Astrocyte (in vitro differentiated cells and primary cell): ENCODE measurements around the gene TESK2.

Experiments used
- EZH2 ChIP-seq: IDR thresholded peaks from 2 replicates; pipeline ENCODE4 v1.6.1; 2012; ENCODE audit warnings: mild to moderate bottlenecking, low read length, inconsistent platforms; ENCODE audit not compliant: insufficient read depth
- TF ChIP-seq, protein P1 (sequence below): IDR thresholded peaks from 2 replicates; pipeline ENCODE4 v1.5.1; 2011; ENCODE audit warnings: low read depth, mild to moderate bottlenecking, inconsistent platforms, low read length, moderate library complexity; ENCODE audit not compliant: insufficient read depth

DNA sequence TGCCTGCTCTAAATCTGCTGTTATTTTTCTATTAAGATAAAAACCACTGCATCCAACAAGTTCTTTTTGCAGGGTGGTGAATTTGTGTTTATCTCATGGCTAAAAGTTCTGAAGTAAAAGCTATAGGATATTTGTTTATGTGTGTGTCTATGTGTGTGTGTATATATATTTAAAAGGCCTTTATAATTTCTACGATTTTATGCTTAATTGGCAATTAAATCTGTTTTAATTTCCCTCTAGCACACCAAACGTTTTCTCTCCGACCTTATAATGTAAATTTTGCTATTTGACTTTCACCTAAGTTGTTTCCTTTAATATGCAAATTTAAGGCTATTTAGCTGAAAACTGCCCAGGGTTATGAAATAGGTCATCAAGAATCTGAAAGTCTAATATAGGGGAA lies 184.1 kb downstream of the TESK2 start:
- TF ChIP-seq EZH2, result no peak
- TF ChIP-seq, protein P1, sequence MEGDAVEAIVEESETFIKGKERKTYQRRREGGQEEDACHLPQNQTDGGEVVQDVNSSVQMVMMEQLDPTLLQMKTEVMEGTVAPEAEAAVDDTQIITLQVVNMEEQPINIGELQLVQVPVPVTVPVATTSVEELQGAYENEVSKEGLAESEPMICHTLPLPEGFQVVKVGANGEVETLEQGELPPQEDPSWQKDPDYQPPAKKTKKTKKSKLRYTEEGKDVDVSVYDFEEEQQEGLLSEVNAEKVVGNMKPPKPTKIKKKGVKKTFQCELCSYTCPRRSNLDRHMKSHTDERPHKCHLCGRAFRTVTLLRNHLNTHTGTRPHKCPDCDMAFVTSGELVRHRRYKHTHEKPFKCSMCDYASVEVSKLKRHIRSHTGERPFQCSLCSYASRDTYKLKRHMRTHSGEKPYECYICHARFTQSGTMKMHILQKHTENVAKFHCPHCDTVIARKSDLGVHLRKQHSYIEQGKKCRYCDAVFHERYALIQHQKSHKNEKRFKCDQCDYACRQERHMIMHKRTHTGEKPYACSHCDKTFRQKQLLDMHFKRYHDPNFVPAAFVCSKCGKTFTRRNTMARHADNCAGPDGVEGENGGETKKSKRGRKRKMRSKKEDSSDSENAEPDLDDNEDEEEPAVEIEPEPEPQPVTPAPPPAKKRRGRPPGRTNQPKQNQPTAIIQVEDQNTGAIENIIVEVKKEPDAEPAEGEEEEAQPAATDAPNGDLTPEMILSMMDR, result no peak
